ENCODE results near the gene CR2. TPM values are rescaled to one million over a fixed set of nuclear protein-coding genes. Genes with fewer than 3 reads are reported as not detected.

Gene CR2
- total RNA-seq, 4 donors from 2014 or later, result 0.12 to 0.46 TPM; not detected in 2

DNA sequence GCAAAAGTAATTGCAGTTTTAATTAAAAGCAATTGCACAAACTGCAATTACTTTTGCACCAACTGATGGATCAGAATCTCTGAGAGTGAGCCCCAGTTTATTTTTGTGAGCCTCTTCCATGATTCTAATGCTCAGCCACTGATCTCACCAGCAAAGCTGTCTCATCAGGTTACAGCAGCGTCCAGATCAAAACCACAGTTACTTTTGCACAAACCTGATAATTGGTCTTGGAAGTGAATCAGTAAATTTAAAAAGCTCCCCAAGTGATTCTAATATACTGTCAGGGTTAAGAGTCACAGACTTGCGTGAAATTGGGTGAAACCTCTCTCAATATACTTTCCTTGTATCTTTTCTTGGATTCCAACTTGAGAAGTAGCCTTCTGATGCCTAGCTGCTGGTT, 13.5 kb upstream of the CR2 start:
- DNase-seq (ENCODE audit: low spot score) (no peak), ATAC-seq (ENCODE audit: low FRiP score) (no peak)
- no peak for TF ChIP-seq CTCF (IDR thresholded peaks at IDR 0.05)

DNA sequence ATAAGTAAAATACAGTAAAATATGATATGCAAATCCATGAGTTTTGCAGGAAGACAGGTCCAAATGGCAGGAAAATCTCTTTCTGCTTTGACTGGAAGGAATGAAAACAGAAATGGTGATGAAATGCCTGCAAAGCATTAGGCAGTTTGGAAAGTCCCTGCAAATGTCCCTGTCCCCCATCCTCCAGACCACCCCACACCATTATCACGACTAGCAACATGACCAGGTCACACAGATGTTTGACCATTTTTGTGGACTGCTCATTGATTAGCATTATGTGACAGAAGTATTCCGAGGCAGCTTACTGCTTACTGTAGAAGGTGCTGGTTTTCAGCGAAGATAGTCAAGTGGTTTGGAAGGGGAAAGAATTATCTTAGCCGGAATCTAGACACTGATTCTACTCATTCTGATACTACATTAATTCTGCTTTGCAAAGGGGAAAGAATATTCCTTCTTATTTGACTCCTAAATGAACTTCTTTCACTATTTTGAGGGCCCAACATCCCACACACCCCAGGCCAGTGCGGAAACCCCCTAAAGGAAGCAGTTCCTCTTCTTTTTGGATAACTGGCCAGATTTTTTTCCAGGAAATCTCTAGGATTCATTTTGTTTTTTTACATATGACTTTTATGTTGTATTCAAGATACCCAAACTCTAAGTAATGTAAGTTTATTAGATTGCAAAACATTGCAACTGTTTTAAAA, 9.5 kb upstream of the CR2 start:
- TF ChIP-seq CTCF (IDR thresholded peaks at IDR 0.05), result no peak
- DNase-seq (ENCODE audit: low spot score) (no peak), ATAC-seq (ENCODE audit: low FRiP score) (no peak)

- ATAC-seq (ENCODE audit: low FRiP score), result no peak
Measured at GRCh38 chr1:207453710-207454045, 450 bp upstream of the CR2 start.

GRCh38 chr1:207455183-207455754, 1.1 kb downstream of the CR2 start:
- ATAC-seq (ENCODE audit: low FRiP score), result no peak
- DNase-seq (ENCODE audit: low spot score), result no peak
- no peak for TF ChIP-seq CTCF (IDR thresholded peaks at IDR 0.05)

More at GRCh38 chr1:207453710-207454045, 450 bp upstream of the CR2 start:
- no peak for TF ChIP-seq CTCF (IDR thresholded peaks at IDR 0.05)
- no peak for DNase-seq (ENCODE audit: low spot score)

GRCh38 chr1:207458414-207458813, 4.3 kb downstream of the CR2 start:
- no peak for ATAC-seq (ENCODE audit: low FRiP score)
- DNase-seq (ENCODE audit: low spot score), result no peak

GRCh38 chr1:207459008-207459407, 4.9 kb downstream of the CR2 start:
- DNase-seq (ENCODE audit: low spot score) (no peak), ATAC-seq (ENCODE audit: low FRiP score) (no peak)
- TF ChIP-seq CTCF (IDR thresholded peaks at IDR 0.05), result no peak

More at GRCh38 chr1:207458414-207458813, 4.3 kb downstream of the CR2 start:
- TF ChIP-seq CTCF (IDR thresholded peaks at IDR 0.05), result no peak

DNA sequence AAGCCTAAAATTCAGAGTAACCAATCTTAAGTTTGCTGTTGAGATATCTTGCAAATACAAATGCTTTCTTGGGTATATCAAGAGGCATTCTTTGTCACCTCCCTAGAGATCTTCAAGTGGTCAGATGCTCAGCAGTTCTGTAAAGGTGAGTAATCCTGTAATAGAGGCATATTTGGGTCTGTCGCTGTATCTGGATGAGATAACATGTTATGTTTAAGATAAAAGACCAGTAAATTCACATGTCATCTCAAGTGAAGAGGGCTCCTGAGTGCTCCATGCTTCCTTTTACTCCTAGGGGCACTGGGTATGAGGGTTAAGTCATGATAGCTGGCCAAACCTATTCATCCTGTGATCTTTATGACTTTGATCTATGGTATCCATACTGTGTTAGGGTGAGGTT, 7.5 kb downstream of the CR2 start:
- DNase-seq (ENCODE audit: low spot score), result no peak
- TF ChIP-seq CTCF (IDR thresholded peaks at IDR 0.05), result no peak
- ATAC-seq (ENCODE audit: low FRiP score), result no peak
